GM23338 (cell line): ENCODE measurements around the gene ST6GALNAC6. TPM values are rescaled to one million over a fixed set of nuclear protein-coding genes. Genes with fewer than 3 reads are reported as not detected.

Source experiments
- ATAC-seq: fragments of 200-7000 bp; cut with Tn5 transposase; 3 replicates; pipeline ENCODE4 v1.9.1; 2020
- DNase-seq: peaks from one replicate; pipeline ENCODE4 v3.0.0-alpha.2; 2015; ENCODE audit warnings: low spot score
- H2AFZ ChIP-seq: fragments of 200-600 bp; sonication (generic); 2 replicates; pipeline ENCODE4 v1.8.0; 2016; ENCODE audit warnings: antibody characterized with exemption, mild to moderate bottlenecking, moderate library complexity
- H3F3A ChIP-seq: fragments of 200-600 bp; sonication (generic); replicated peaks from 2 replicates; pipeline ENCODE4 v1.8.0; 2017; ENCODE audit warnings: antibody characterized with exemption, mixed run types, low read depth
- H3K27ac ChIP-seq: fragments of 200-600 bp; sonication (generic); 2 replicates; pipeline ENCODE4 v1.6.1; 2016; ENCODE audit warnings: low read depth
- H3K27me3 ChIP-seq: fragments of 200-600 bp; sonication (generic); 2 replicates; pipeline ENCODE4 v1.8.0; 2016; ENCODE audit warnings: mild to moderate bottlenecking, mixed run types, moderate library complexity; ENCODE audit not compliant: insufficient read depth
- H3K36me3 ChIP-seq: fragments of 200-600 bp; sonication (generic); 2 replicates; pipeline ENCODE4 v1.8.0; 2016; ENCODE audit warnings: mild to moderate bottlenecking; ENCODE audit not compliant: insufficient read depth
- H3K4me1 ChIP-seq: fragments of 200-600 bp; sonication (generic); 2 replicates; pipeline ENCODE4 v1.8.0; 2016; ENCODE audit warnings: mild to moderate bottlenecking, moderate library complexity; ENCODE audit not compliant: insufficient read depth
- H3K4me2 ChIP-seq: fragments of 200-600 bp; sonication (generic); 2 replicates; pipeline ENCODE4 v1.7.1; 2017; ENCODE audit warnings: mixed run types
- H3K4me3 ChIP-seq: fragments of 200-600 bp; sonication (generic); 2 replicates; pipeline ENCODE4 v1.6.1; 2016; ENCODE audit warnings: mixed run types
- H3K79me2 ChIP-seq: fragments of 200-600 bp; sonication (generic); replicated peaks from 2 replicates; pipeline ENCODE4 v1.8.0; 2017; ENCODE audit warnings: mild to moderate bottlenecking; ENCODE audit not compliant: insufficient read depth
- H3K9me2 ChIP-seq: fragments of 200-600 bp; sonication (generic); 2 replicates; pipeline ENCODE4 v1.8.0; 2017; ENCODE audit not compliant: insufficient read depth
- H4K20me1 ChIP-seq: fragments of 200-600 bp; sonication (generic); replicated peaks from 2 replicates; pipeline ENCODE4 v1.8.0; 2017; ENCODE audit warnings: mild to moderate bottlenecking; ENCODE audit not compliant: insufficient read depth
- H3K27ac Mint-ChIP-seq: 2 replicates; pipeline ENCODE4 v1.8.0; 2020; ENCODE audit warnings: inconsistent platforms, mild to moderate bottlenecking, moderate library complexity, mixed read lengths
- H3K27me3 Mint-ChIP-seq: 3 replicates; pipeline ENCODE4 v1.8.0; 2022; ENCODE audit warnings: low read depth, mild to moderate bottlenecking, moderate library complexity, mixed read lengths, inconsistent platforms; ENCODE audit not compliant: insufficient read depth, poor library complexity
- H3K36me3 Mint-ChIP-seq: 3 replicates; pipeline ENCODE4 v1.8.0; 2021; ENCODE audit warnings: low read depth, mild to moderate bottlenecking, inconsistent platforms, moderate library complexity, mixed read lengths
- H3K4me1 Mint-ChIP-seq: 3 replicates; pipeline ENCODE4 v1.8.0; 2020; ENCODE audit warnings: mild to moderate bottlenecking, inconsistent platforms, mixed read lengths
- H3K4me3 Mint-ChIP-seq: 3 replicates; pipeline ENCODE4 v1.8.0; 2021; ENCODE audit warnings: moderate library complexity, mild to moderate bottlenecking, inconsistent platforms, mixed read lengths
- H3K9me3 Mint-ChIP-seq: 3 replicates; pipeline ENCODE4 v1.8.0; 2020; ENCODE audit warnings: moderate library complexity, mild to moderate bottlenecking, inconsistent platforms, mixed read lengths
- CREB1 ChIP-seq: fragments of 250-450 bp; sonication (Bioruptor Pico); IDR thresholded peaks from 2 replicates; pipeline ENCODE4 v1.5.0; 2020; ENCODE audit warnings: low read depth, mild to moderate bottlenecking, moderate library complexity
- ETS1 ChIP-seq: IDR thresholded peaks from 2 replicates; pipeline ENCODE4 v1.6.1; 2016; ENCODE audit warnings: antibody characterized with exemption
- EZH2 ChIP-seq: fragments of 200-600 bp; sonication (generic); IDR thresholded peaks from one replicate; pipeline ENCODE4 v1.8.0; 2017; ENCODE audit warnings: antibody characterized with exemption, mild to moderate bottlenecking, low read depth; ENCODE audit not compliant: unreplicated experiment
- EZH2phosphoT487 ChIP-seq: fragments of 200-600 bp; sonication (generic); IDR thresholded peaks from one replicate; pipeline ENCODE4 v1.8.1; 2018; ENCODE audit warnings: antibody characterized with exemption; ENCODE audit not compliant: unreplicated experiment
- JUNB ChIP-seq: IDR thresholded peaks from one replicate; pipeline ENCODE4 v1.6.1; 2016; ENCODE audit warnings: antibody characterized with exemption; ENCODE audit not compliant: unreplicated experiment
- NANOG ChIP-seq: IDR thresholded peaks from 2 replicates; pipeline ENCODE4 v1.6.1; 2016; ENCODE audit warnings: antibody characterized with exemption, borderline replicate concordance
- POLR2AphosphoS5 ChIP-seq: IDR thresholded peaks from 2 replicates; pipeline ENCODE4 v1.6.1; 2016; ENCODE audit warnings: antibody characterized with exemption, low read depth
- STAT1 ChIP-seq: IDR thresholded peaks from one replicate; pipeline ENCODE4 v1.6.1; 2016; ENCODE audit warnings: antibody characterized with exemption; ENCODE audit not compliant: unreplicated experiment
- ZNF114 ChIP-seq: fragments of 250-450 bp; sonication (Bioruptor Pico); IDR thresholded peaks from 2 replicates; pipeline ENCODE4 v1.5.0; 2020; ENCODE audit warnings: mild to moderate bottlenecking, moderate library complexity
- polyA plus RNA-seq: library from polyadenylated mRNA; unstranded; fragments of >200 nt; fragmentation: Nextera tagmentation; extraction: Ambion mirVana; gene quantifications from 2 replicates; pipeline ENCODE4 v1.2.1, GENCODE V29; 2016
- total RNA-seq: library from RNA; depleted of rRNA; stranded (reverse); fragments of >200 nt; shearing (Covaris generic); gene quantifications from 2 replicates; pipeline ENCODE4 v1.2.3, GENCODE V29; 2014
- TF ChIP-seq, protein P1 (sequence below): fragments of 250-450 bp; sonication (Bioruptor Pico); IDR thresholded peaks from 2 replicates; pipeline ENCODE4 v1.5.0; 2020; ENCODE audit warnings: mild to moderate bottlenecking, moderate library complexity

ST6GALNAC6 gene
- total and polyA plus RNA-seq, 2 experiments from 2014 or later, result 20.7 to 39.2 TPM

DNA sequence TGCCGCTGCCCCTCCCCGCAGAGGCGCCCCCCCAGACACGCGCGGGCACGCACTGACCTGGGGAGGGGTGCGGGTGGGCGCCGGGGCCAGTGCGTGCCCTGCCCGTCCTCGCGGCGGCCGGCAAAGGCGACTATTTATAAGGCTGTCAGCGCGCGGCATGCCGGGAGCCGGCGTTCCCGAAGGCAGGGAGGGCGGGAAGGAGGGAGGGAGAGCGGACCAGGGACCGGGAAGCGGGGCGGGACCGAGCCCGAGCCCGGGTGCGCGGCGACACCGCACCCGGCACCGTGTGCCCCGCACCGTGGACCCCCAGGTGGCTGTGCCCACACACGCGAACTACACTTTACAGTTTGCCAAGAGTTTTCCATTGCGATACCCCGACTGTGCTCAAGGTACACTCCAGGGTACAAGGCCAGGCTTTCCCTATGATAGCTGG is 21.8 kb downstream of the ST6GALNAC6 start, which contains the start of gene AK1:
Gene AK1, minus strand, starts transcription at position 110 of the 433 bp plus-strand sequence. CDS start 3,058 bp downstream, outside the sequence.
- ATAC-seq (peak; percentile 82), DNase-seq (peak; percentile 81)
- 0 out of 2 replicates have a peak within 1 kb of the TSS, but pooled peaks have one; percentile 56 for H3K27ac Mint-ChIP-seq
- H4K20me1 ChIP-seq, result no peaks in the 10 kb centered on the region
- no peaks in the 10 kb centered on the region for H3K36me3 ChIP-seq
- H3F3A ChIP-seq, result peaks cover 16% of the 10 kb centered on the region; the same call in 1 of the 2 replicates
- peak within 1 kb of the TSS; percentile 73 for H3K4me3 ChIP-seq
- no peaks in the 10 kb centered on the region for H3K79me2 ChIP-seq
- TF ChIP-seq EZH2phosphoT487 (no peak), EZH2 (no peak), POLR2AphosphoS5 (peak; percentile 69), NANOG (no peak), ETS1 (no peak), ZNF114 (CRISPR knock-in tag) (no peak)
- H3K36me3 Mint-ChIP-seq, result no peaks in the 10 kb centered on the region
- H3K4me1 ChIP-seq, result peaks cover 5% of the 10 kb centered on the region
- H3K4me1 Mint-ChIP-seq, result peaks cover 12% of the 10 kb centered on the region
- H3K9me2 ChIP-seq, result no peaks in the 10 kb centered on the region
- no peaks in the 10 kb centered on the region for H3K9me3 Mint-ChIP-seq
- peak within 1 kb of the TSS; percentile 92 for H3K4me2 ChIP-seq
- H3K4me3 Mint-ChIP-seq, result peak within 1 kb of the TSS; percentile 89
- no peak within 1 kb of the TSS for H3K27ac ChIP-seq
- H2AFZ ChIP-seq, result peak within 1 kb of the TSS; percentile 99
- H3K27me3 Mint-ChIP-seq, result peaks cover 25% of the 10 kb centered on the region
- 0 out of 2 replicates have a peak, but pooled peaks cover 6% of the 10 kb centered on the region for H3K27me3 ChIP-seq

GRCh38 chr9:127876764-127877562 is 22.4 kb downstream of the ST6GALNAC6 start:
- no peaks in the 10 kb centered on the region for H3K36me3 ChIP-seq
- H3K9me3 Mint-ChIP-seq, result no peaks in the 10 kb centered on the region
- H3K27ac Mint-ChIP-seq, result 0 out of 2 replicates have a peak overlapping the region, but pooled peaks have one; percentile 56
- no peaks in the 10 kb centered on the region for H3K79me2 ChIP-seq
- peak overlapping the region; percentile 73 for H3K4me3 ChIP-seq
- H3K4me2 ChIP-seq, result peak overlapping the region; percentile 92
- H3K27me3 ChIP-seq, result 0 out of 2 replicates have a peak, but pooled peaks cover 6% of the 10 kb centered on the region
- H3K4me3 Mint-ChIP-seq, result peak overlapping the region; percentile 89
- no peaks in the 10 kb centered on the region for H4K20me1 ChIP-seq
- peaks cover 5% of the 10 kb centered on the region for H3K4me1 ChIP-seq
- ATAC-seq (peak; percentile 36), DNase-seq (no peak)
- H3F3A ChIP-seq, result peaks cover 16% of the 10 kb centered on the region; the same call in 1 of the 2 replicates
- H3K27ac ChIP-seq, result no peak overlapping the region
- H2AFZ ChIP-seq, result peak overlapping the region; percentile 91
- H3K4me1 Mint-ChIP-seq, result peaks cover 8% of the 10 kb centered on the region; the same call in 2 of the 3 replicates
- H3K9me2 ChIP-seq, result no peaks in the 10 kb centered on the region
- H3K27me3 Mint-ChIP-seq, result peaks cover 21% of the 10 kb centered on the region
- H3K36me3 Mint-ChIP-seq, result no peaks in the 10 kb centered on the region
- no peak for TF ChIP-seq CREB1
- no peak for TF ChIP-seq EZH2
- TF ChIP-seq ETS1, result no peak
- TF ChIP-seq STAT1, result no peak
- TF ChIP-seq, protein P1, sequence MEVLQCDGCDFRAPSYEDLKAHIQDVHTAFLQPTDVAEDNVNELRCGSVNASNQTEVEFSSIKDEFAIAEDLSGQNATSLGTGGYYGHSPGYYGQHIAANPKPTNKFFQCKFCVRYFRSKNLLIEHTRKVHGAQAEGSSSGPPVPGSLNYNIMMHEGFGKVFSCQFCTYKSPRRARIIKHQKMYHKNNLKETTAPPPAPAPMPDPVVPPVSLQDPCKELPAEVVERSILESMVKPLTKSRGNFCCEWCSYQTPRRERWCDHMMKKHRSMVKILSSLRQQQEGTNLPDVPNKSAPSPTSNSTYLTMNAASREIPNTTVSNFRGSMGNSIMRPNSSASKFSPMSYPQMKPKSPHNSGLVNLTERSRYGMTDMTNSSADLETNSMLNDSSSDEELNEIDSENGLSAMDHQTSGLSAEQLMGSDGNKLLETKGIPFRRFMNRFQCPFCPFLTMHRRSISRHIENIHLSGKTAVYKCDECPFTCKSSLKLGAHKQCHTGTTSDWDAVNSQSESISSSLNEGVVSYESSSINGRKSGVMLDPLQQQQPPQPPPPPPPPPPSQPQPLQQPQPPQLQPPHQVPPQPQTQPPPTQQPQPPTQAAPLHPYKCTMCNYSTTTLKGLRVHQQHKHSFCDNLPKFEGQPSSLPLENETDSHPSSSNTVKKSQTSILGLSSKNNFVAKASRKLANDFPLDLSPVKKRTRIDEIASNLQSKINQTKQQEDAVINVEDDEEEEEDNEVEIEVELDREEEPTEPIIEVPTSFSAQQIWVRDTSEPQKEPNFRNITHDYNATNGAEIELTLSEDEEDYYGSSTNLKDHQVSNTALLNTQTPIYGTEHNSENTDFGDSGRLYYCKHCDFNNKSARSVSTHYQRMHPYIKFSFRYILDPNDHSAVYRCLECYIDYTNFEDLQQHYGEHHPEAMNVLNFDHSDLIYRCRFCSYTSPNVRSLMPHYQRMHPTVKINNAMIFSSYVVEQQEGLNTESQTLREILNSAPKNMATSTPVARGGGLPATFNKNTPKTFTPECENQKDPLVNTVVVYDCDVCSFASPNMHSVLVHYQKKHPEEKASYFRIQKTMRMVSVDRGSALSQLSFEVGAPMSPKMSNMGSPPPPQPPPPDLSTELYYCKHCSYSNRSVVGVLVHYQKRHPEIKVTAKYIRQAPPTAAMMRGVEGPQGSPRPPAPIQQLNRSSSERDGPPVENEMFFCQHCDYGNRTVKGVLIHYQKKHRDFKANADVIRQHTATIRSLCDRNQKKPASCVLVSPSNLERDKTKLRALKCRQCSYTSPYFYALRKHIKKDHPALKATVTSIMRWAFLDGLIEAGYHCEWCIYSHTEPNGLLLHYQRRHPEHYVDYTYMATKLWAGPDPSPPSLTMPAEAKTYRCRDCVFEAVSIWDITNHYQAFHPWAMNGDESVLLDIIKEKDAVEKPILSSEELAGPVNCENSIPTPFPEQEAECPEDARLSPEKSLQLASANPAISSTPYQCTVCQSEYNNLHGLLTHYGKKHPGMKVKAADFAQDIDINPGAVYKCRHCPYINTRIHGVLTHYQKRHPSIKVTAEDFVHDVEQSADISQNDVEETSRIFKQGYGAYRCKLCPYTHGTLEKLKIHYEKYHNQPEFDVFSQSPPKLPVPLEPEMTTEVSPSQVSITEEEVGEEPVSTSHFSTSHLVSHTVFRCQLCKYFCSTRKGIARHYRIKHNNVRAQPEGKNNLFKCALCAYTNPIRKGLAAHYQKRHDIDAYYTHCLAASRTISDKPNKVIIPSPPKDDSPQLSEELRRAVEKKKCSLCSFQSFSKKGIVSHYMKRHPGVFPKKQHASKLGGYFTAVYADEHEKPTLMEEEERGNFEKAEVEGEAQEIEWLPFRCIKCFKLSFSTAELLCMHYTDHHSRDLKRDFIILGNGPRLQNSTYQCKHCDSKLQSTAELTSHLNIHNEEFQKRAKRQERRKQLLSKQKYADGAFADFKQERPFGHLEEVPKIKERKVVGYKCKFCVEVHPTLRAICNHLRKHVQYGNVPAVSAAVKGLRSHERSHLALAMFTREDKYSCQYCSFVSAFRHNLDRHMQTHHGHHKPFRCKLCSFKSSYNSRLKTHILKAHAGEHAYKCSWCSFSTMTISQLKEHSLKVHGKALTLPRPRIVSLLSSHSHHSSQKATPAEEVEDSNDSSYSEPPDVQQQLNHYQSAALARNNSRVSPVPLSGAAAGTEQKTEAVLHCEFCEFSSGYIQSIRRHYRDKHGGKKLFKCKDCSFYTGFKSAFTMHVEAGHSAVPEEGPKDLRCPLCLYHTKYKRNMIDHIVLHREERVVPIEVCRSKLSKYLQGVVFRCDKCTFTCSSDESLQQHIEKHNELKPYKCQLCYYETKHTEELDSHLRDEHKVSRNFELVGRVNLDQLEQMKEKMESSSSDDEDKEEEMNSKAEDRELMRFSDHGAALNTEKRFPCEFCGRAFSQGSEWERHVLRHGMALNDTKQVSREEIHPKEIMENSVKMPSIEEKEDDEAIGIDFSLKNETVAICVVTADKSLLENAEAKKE (CRISPR knock-in tag), result no peak
- no peak for TF ChIP-seq JUNB
- no peak for TF ChIP-seq POLR2AphosphoS5
